NCI-H1694 treated with DMSO at 0.1 percent for 48 hours (cell line): ENCODE data around the gene KLC3.
"Not testable (repeated sequence)": the region's sequence is repeated elsewhere in the genome, so short reads cannot be mapped to it uniquely, and the experiment has no call there.

Experiments used
- DNase-seq: peaks from one replicate; lab custom pipeline; 2025; lab: John Stamatoyannopoulos, UW

KLC3 gene

DNA sequence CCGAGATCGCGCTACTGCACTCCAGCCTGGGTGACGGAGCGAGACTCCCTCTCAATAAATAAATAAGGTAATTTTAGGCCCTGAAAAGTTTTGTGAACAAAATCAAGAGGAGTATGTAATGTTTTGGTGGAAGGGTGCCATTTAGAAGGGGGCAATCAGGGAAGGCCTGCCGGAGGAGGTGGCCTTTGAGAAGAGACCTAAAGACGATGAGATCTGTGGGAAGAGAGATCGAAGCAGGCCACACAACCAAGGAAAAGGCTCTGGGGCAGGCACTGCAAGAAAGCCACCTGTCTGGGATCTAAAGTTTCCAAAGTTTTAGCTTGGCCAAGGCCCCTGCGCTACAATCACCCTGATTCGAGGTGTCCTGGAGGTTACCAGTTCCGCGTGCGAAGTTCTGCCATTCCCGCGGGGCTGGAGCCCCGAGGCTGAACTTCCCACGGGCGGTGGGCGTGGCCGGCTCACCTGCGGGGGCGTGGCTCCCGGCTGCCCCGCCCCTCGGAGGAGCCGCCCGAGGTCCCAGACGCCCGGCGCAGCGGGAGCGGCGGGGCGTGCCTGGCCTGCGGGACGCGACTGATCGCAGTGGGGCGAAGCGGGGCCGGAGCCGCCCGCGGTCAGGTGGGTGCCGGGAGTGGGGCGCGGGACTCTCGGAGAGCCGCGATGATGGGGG lies at the start of gene KLC3:
KLC3 (plus strand) TSS at position 519 of the 667 bp plus-strand sequence. CDS start 4,792 bp downstream, outside the sequence.
- DNase-seq = no peak

- no peak for DNase-seq
Observed at GRCh38 chr19:45291834-45292233, 48.7 kb upstream of the KLC3 start.

DNA sequence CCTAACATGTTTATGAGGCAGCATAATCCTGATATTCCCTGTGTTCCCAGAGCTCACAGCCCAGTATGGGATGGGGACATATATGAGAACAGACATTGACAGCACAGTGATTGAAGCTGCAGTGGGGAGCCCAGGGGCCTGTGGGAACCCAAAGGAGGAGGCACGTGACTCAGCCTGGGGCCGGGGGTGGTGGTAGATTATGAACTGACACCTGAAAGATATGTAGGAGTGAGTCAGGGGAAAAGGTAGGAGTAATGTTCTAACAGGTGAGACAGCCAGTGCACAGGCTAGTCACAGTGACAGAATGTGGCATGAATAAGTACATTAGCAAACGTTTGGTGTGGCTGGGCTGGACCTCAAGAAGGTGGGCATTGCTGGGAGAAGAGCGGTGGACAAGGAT lies 46.9 kb upstream of the KLC3 start:
- no peak for DNase-seq

DNA sequence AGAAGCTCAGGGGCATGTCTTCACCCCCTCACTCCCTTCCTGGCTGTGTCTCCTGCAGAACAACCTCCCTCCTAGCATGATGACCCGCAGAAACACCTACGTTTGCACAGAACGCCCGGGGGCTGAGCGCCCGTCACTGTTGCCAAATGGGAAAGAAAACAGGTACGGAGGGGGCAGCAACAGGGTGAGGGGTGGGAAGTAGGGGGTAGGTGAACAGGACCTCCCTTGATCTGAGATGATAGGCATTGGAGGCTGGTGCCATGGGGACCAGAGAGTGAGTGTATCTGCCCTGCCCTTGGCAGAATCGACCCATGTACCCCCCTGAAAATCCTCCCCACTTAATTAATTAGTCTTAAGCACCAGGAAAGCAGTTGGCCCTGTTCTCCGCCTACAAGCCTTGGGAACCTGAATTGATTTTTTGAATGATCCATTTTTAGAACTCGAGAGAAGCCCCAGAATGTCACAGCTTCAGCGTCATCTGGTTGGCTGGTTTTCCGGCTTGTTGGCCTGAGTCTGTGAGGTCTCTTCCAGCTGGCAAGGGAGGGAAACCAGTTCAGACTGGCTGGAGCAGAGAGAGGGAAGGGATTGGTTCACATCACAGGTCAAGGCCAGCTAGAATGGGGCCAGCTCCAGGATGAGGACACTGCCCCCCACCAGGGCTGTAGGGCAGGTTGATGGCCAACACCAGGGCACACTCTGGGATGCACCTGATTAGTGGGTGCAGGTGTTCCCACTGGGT lies 46.1 kb upstream of the KLC3 start:
- peak; percentile 35 for DNase-seq

GRCh38 chr19:45295873-45296272 lies 44.7 kb upstream of the KLC3 start:
- no peak for DNase-seq

DNA sequence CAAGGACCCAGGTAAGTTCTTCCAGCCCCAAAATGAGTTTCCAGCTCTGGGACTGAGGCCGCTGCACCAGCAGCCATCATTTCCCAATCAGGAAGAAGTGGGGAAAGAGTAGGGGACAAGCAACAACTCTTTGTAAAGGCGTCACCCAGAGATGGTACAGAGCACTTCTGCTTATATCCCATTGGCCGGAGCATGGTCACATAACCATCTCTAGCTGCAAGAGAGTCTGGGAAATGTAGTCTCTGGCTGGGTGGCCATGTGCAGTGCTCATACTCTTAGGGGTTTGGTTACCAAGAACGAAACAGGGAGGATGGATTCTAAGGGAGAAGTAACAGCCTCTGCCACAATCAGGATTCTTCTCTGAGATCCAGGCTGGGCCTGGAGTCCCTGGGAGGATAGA lies 44.2 kb upstream of the KLC3 start:
- no peak for DNase-seq

DNA sequence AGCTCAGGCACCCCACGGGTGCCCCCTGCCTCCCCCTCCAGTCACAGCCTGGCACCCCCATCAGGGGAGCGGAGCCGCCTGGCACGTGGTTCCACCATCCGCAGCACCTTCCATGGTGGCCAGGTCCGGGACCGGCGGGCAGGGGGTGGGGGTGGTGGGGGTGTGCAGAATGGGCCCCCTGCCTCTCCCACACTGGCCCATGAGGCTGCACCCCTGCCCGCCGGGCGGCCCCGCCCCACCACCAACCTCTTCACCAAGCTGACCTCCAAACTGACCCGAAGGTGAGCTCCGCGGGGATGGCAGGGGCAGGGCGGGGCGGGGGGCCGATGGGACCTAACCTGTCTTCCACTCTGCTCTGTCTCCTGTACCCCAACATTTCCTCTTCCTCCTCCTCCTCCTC lies 42.9 kb upstream of the KLC3 start:
- DNase-seq = no peak

- no peak for DNase-seq
Observed at GRCh38 chr19:45298264-45298663, 42.3 kb upstream of the KLC3 start.

- DNase-seq = no peak
Observed at GRCh38 chr19:45299719-45300118, 40.8 kb upstream of the KLC3 start.

DNA sequence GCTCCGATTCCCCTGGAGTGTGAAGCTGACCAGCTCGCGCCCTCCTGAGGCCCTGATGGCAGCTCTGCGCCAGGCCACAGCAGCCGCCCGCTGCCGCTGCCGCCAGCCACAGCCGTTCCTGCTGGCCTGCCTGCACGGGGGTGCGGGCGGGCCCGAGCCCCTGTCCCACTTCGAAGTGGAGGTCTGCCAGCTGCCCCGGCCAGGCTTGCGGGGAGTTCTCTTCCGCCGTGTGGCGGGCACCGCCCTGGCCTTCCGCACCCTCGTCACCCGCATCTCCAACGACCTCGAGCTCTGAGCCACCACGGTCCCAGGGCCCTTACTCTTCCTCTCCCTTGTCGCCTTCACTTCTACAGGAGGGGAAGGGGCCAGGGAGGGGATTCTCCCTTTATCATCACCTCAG lies 38.1 kb upstream of the KLC3 start:
- no peak for DNase-seq

DNA sequence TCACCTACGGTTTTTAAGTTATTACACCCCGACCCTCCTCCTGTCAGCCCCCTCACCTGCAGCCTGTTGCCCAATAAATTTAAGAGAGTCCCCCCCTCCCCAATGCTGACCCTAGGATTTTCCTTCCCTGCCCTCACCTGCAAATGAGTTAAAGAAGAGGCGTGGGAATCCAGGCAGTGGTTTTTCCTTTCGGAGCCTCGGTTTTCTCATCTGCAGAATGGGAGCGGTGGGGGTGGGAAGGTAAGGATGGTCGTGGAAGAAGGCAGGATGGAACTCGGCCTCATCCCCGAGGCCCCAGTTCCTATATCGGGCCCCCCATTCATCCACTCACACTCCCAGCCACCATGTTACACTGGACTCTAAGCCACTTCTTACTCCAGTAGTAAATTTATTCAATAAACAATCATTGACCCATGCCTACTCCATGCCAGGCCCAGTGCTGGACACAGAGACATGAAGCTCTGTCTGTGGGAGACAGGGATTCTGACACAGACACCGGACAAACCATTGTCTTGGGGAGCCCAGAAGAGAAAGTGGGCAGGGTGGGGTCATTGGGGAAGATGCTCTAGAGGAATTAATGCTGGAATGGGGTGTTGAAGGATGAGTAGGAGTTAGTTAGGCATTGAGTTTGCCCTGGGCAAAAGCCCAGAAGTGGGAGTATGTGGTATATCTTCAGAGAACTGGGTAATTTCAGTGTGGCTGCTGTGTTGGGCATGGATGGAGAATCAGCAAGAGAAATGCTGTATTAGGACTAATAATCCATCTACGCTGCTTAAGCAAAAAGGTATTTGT lies 37.1 kb upstream of the KLC3 start:
- DNase-seq = no peak

GRCh38 chr19:45304141-45304926 lies 36.2 kb upstream of the KLC3 start:
- DNase-seq = no peak

DNA sequence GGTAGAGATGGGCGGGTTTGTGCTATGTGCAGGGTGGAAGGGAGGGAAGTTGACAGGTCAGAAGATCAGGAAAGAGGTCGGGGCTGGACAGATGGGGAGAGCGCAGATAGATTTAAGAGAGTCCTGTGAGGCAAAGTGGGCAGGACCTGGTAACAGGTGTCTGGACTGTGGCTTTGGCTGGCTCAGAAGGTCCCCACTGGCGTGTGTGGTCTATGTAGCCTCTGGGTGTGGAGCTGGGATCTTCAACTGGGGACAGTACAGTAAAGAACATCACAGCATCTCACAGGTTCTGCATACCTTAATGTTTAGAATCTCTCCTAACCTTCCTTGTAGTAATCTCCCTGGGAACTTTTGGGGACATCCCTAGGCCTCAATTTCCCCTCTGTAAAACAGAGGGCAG lies 35.5 kb upstream of the KLC3 start:
- no peak for DNase-seq

GRCh38 chr19:45305421-45305820 lies 35.1 kb upstream of the KLC3 start:
- no peak for DNase-seq

- no peak for DNase-seq
Observed at GRCh38 chr19:45306040-45306439, 34.5 kb upstream of the KLC3 start.

- no peak for DNase-seq
Observed at GRCh38 chr19:45306518-45307027, 34.0 kb upstream of the KLC3 start.

DNA sequence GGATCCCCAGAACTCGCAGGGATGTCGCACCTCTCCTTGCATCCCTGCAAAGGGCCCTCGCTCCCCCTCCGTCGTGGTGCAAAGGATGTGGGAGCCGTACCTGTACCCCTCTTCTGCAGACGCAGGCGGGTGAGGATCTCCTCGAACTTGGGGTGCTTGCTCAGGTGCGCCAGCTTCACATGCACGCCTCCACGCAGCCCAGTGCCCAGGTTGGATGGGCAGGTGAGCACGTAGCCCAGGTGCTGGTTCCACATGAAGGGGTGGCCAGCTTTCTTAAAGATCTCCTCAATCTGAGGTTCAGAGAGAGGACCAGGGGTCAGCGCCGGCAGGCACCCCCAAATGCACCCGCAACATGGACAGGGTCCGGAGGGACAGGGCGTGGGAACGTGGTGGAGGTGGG lies 33.2 kb upstream of the KLC3 start:
- DNase-seq = no peak

DNA sequence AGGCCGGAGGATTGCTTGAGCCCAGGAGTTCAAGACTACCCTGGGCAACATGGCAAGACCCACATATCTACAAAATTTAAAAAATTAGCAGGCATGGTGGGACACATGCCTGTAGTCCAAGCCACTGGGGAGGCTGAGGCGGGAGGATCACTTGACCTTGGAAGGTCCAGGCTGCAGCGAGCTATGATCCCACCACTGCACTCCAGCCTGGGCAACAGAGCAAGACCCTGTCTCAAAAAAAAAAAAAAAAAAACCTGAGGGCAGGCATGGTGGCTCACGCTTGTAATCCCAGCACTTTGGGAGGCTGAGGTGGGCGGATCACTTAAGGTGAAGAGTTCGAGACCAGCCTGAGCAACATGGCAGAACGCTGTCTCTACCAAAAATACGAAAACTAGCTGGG lies 31.2 kb upstream of the KLC3 start:
- not testable (repeated sequence) for DNase-seq

DNA sequence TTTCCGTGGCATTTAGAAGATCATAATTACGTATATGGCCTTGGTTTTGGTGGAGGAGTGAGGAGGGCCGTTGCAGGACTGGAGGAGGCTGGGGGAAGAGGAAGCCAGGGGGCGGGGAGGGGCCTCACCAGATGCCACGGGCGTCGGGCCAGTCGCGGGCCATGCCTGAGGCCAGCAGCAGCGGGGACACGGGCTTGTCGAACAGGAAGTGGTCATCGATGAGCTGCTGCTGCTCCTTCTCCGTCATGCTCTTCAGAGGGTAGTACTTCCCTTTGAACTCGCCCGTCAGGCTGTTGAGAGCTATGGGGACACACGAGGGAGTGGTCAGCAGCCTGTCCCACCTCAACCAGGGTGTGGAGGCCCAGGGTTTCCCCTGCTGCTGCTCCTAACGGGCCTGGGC lies 28.9 kb upstream of the KLC3 start:
- no peak for DNase-seq

- DNase-seq = not testable (repeated sequence)
Observed at GRCh38 chr19:45312285-45312684, 28.3 kb upstream of the KLC3 start.

DNA sequence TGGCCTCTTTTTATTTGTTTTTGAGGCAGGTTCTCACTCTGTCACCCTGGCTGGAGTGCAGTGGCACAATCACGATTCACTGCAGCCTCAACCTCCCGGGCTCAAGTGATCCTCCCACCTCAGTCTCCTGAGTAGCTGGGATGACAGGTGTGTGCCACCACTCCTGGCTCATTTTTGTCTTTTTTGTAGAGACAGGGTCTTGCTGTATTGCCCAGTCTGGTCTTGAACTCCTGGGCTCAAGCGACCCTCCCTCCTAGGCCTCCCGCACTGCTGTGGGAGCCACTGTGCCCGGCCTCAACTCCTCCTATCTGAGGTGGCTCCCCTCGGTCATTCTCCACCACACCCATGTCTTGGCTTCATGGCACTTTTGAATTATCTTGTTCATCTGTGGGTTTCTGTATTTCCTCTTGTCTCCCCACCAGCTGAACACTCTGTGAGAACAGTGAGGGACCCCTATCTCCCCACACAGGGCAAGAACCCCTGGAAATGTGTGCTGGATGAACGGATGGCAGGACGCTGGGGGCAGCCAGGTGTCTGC lies 25.8 kb upstream of the KLC3 start:
- DNase-seq = no peak

DNA sequence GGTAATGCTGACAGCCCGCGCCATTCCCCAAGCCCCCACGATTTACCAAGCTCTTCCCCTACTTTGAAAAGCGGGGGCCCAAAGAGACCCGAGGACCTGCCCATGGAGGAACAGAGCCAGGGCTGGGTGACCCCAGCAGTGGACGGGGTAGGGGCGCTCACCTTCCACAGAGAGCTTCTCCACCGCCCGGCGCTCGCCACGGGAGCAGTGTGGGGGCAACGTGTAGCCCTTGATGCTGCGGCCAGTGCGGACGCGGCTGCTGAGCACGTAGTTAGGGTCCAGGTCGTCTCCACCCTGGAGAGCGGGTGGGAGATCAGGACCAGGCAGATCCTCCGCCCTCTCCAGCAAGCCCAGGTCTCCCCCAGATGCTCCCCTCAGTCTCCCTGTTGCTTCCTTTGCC lies 25.2 kb upstream of the KLC3 start:
- DNase-seq = no peak
